ENCODE results near the gene MAP2K1.
"Not testable (repeated sequence)": the region's sequence is repeated elsewhere in the genome, so short reads cannot be mapped to it uniquely, and the experiment has no call there.

MAP2K1 gene

DNA sequence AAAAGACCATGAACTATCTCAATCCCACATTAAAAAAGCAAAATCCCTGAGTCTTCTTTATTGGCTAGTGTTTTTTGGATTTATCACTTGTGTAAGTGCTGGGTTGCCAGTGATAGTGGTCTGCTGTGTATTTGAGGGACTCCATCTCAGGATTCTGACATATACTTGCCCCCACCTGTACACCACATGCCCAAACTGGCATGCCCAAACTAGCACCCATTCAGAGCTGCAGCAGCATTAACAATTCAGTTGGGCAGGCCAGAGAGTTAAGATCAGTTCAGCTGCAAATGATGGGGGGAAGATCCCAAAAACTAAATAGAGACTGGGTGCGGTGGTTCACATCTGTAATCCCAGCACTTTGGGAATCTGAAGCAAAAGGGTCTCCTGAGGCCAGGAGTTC, 23.9 kb upstream of the MAP2K1 start:
- Histone ChIP-seq H3K4me3 (ENCODE audit: low read depth, low read length) (no peak overlapping the region), H3K9me3 (ENCODE audit: severe bottlenecking) (no peaks in the 10 kb centered on the region), H3K27ac (no peak overlapping the region), H3K27me3 (ENCODE audit: insufficient read depth, low read depth, severe bottlenecking) (no peaks in the 10 kb centered on the region), H3K36me3 (no peaks in the 10 kb centered on the region)
- DNase-seq, result no peak
- TF ChIP-seq, protein P1, sequence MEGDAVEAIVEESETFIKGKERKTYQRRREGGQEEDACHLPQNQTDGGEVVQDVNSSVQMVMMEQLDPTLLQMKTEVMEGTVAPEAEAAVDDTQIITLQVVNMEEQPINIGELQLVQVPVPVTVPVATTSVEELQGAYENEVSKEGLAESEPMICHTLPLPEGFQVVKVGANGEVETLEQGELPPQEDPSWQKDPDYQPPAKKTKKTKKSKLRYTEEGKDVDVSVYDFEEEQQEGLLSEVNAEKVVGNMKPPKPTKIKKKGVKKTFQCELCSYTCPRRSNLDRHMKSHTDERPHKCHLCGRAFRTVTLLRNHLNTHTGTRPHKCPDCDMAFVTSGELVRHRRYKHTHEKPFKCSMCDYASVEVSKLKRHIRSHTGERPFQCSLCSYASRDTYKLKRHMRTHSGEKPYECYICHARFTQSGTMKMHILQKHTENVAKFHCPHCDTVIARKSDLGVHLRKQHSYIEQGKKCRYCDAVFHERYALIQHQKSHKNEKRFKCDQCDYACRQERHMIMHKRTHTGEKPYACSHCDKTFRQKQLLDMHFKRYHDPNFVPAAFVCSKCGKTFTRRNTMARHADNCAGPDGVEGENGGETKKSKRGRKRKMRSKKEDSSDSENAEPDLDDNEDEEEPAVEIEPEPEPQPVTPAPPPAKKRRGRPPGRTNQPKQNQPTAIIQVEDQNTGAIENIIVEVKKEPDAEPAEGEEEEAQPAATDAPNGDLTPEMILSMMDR (IDR thresholded peaks at IDR 0.05; ENCODE audit: low read depth, low read length), result no peak

DNA sequence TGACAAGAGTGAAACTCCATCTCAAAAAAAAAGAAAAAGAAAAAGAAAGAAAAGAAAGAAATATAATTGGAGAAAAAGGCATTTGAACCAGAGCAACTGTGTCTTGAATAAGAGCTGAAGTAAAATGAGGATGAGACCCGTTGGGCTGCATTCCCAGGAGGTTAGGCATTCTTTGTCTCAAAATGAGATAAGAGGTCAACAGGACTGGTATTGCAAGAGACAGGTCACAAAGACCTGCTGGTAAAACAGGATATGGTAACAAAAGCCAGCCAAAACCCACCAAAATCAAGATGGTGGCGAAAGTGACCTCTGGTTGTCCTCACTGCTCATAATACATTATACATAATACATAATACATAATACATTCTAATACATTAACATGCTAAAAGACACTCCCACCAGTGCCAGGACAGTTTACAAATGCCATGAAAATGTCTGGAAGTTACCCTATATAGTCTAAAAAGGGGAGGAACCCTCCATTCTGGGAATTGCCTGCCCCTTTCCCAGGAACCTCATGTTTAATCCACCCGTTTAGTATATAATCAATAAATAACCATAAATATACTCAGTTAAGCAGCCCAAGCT, 21.7 kb upstream of the MAP2K1 start:
- Histone ChIP-seq H3K9me3 (ENCODE audit: severe bottlenecking) (no peaks in the 10 kb centered on the region), H3K27ac (no peak overlapping the region), H3K4me3 (ENCODE audit: low read depth, low read length) (no peak overlapping the region), H3K27me3 (ENCODE audit: insufficient read depth, low read depth, severe bottlenecking) (no peaks in the 10 kb centered on the region), H3K36me3 (no peaks in the 10 kb centered on the region)
- TF ChIP-seq, protein P1 (IDR thresholded peaks at IDR 0.05; ENCODE audit: low read depth, low read length), result no peak
- no peak for DNase-seq

DNA sequence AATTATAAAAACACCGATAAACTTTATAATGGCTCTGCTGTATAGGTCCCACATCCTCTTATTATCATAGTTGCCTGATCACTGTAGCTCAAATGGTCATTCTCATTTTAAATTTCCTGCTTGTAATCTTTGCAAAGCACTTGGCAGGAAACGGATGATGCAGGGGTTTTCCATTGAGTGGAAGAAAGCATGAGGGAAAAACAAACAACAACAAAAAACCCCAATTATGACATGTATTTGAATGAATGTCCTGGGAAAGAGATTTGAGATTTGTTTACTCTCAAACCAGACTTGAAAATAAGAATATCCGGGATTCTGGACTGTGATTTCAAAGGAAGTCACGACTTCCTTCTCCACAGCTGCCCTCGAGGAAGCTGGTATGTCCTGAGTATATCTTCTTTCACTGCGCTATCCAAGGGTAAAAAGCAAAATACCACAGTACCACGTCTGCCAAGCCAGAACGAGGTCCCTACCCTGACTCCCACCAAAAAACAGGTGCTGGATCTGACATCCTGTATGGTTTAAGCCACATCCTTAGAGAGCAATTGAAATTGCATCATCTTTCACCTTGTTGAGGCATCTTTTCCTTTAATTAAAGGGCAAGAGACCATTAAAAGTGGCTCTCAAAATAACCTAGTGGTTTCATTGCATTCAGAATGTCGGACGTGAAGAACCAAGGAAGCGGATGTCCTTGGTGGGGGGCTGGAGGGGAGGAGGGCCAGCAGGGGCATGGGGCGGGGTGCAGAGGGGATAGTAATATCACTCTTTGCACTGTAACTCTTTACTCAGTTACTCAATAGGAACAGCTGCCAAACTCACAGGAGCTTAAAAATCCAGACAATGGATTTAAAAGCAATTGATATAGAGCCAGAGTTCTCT, 16.7 kb upstream of the MAP2K1 start:
- H3K36me3 ChIP-seq, result no peaks in the 10 kb centered on the region
- no peak overlapping the region for H3K27ac ChIP-seq
- peaks cover 4% of the 10 kb centered on the region for H3K9me3 ChIP-seq (ENCODE audit: severe bottlenecking)
- no peaks in the 10 kb centered on the region for H3K27me3 ChIP-seq (ENCODE audit: insufficient read depth, low read depth, severe bottlenecking)
- H3K4me3 ChIP-seq (ENCODE audit: low read depth, low read length), result no peak overlapping the region
- DNase-seq, result no peak
- TF ChIP-seq, protein P1 (IDR thresholded peaks at IDR 0.05; ENCODE audit: low read depth, low read length), result no peak

DNA sequence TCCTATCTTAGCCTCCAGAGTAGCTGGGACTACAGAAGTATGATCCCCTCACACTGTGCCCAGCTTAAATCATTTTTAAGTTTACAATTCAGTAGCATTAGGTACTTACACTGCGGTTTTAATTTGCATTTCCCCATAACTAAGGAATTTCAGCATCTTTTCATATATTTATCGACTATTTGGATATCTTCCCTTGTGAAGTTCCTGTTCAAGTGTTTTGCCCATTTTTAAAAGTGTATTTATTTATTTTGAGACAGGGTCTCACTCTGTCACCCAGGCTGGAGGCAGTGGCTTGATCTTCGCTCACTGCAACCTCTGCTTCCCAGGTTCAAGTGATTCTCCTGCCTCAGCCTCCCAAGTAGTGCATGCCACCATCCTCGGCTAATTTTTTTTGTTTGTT, 12.5 kb upstream of the MAP2K1 start:
- TF ChIP-seq, protein P1 (IDR thresholded peaks at IDR 0.05; ENCODE audit: low read depth, low read length), result no peak
- Histone ChIP-seq H3K27me3 (ENCODE audit: insufficient read depth, low read depth, severe bottlenecking) (no peaks in the 10 kb centered on the region), H3K36me3 (no peaks in the 10 kb centered on the region), H3K27ac (no peak overlapping the region), H3K4me3 (ENCODE audit: low read depth, low read length) (no peak overlapping the region), H3K9me3 (ENCODE audit: severe bottlenecking) (peaks cover 4% of the 10 kb centered on the region)
- DNase-seq, result no peak

DNA sequence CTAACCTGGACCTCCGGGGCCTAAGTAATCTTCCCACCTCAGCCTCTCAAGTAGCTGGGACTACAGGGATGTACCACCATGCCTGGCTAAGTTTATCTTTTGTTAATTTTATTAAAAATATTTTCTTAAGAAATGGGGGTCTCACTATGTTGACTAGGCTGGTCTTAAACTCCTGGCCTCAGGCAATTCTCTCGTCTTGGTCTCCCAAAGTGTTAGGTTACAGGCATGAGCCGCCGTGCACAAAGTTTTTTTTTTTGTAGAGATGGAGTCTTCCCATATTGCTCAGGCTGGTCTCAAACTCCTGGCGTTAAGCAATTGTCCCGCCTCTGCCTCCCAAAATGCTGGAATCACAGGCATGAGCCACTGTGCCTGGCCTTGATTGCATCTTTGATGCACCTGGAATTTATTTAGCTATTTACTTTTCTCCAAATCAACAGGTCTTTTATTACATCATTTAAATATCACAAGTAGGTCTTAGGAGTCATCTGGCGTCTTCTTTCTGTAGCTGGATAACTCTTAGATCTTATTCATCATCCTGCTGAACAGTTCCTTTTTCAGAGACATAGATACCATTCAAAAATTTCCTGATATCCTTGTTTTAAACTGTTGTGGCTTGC, 7.8 kb upstream of the MAP2K1 start:
- Histone ChIP-seq H3K36me3 (no peaks in the 10 kb centered on the region), H3K27ac (no peak overlapping the region), H3K4me3 (ENCODE audit: low read depth, low read length) (no peak overlapping the region), H3K9me3 (ENCODE audit: severe bottlenecking) (peaks cover 4% of the 10 kb centered on the region), H3K27me3 (ENCODE audit: insufficient read depth, low read depth, severe bottlenecking) (no peaks in the 10 kb centered on the region)
- no peak for DNase-seq
- TF ChIP-seq, protein P1 (IDR thresholded peaks at IDR 0.05; ENCODE audit: low read depth, low read length), result no peak

DNA sequence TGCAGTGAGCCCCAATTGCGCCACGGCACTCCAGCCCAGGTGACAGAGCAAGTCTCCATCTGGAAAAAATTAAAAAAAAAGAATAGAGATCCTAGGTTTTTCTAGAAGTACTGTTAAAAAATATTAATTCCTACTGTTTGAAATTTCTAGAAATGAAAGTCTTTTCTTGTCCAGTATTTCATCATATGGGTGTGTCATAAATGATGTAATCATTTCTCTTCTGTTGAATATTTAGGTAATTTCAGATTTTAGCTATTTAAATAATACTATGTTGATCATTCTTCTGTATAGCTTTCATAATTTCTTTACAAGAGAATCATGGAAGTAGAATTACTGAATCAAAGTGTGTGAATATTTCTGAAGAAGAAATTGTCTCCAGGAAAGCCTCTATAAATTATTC, 5.3 kb upstream of the MAP2K1 start:
- H3K9me3 ChIP-seq (ENCODE audit: severe bottlenecking); H3K27me3 ChIP-seq (ENCODE audit: insufficient read depth, low read depth, severe bottlenecking); H3K4me3 ChIP-seq (ENCODE audit: low read depth, low read length); H3K27ac ChIP-seq; H3K36me3 ChIP-seq; DNase-seq: not testable (repeated sequence)
